Measurements from ENCODE around the gene C19orf53.

Gene C19orf53

DNA sequence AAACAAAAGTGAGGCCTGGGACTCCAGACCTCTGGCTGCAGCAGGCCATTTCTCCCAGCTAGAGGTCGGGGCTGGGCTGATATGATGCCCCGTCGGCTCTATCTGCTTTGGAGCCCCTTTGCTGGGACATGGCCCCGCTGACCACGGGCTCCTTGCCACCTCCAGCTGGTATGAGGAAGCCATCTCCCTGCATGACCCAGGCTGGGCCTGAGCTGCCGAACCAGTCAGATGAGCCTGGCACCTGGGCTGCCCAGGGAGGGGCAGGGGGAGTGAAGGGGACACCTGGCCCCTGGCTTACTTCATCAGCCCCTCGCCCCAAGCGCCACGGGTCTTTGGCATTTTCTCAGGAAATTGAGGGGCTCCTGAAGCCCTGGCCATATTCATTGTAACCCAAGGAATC, 28.8 kb downstream of the C19orf53 start:
- in situ Hi-C loops (cut with HindIII; ENCODE audit: low sequenced_read_pairs), result no loop called here
- H3K4me3 ChIP-seq (ENCODE audit: low read depth, low read length), result no peak overlapping the region
- TF ChIP-seq, protein P1, sequence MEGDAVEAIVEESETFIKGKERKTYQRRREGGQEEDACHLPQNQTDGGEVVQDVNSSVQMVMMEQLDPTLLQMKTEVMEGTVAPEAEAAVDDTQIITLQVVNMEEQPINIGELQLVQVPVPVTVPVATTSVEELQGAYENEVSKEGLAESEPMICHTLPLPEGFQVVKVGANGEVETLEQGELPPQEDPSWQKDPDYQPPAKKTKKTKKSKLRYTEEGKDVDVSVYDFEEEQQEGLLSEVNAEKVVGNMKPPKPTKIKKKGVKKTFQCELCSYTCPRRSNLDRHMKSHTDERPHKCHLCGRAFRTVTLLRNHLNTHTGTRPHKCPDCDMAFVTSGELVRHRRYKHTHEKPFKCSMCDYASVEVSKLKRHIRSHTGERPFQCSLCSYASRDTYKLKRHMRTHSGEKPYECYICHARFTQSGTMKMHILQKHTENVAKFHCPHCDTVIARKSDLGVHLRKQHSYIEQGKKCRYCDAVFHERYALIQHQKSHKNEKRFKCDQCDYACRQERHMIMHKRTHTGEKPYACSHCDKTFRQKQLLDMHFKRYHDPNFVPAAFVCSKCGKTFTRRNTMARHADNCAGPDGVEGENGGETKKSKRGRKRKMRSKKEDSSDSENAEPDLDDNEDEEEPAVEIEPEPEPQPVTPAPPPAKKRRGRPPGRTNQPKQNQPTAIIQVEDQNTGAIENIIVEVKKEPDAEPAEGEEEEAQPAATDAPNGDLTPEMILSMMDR (IDR thresholded peaks at IDR 0.05; ENCODE audit: low read depth, low read length, missing control alignments), result no peak
- DNase-seq (ENCODE audit: low read depth), result no peak

- TF ChIP-seq, protein P1 (IDR thresholded peaks at IDR 0.05; ENCODE audit: low read depth, low read length, missing control alignments), result peak; percentile 22
- no peak for DNase-seq (ENCODE audit: low read depth)
- H3K4me3 ChIP-seq (ENCODE audit: low read depth, low read length), result no peak overlapping the region
- in situ Hi-C loops (cut with HindIII; ENCODE audit: low sequenced_read_pairs), result no loop called here
These were observed 30.8 kb downstream of the C19orf53 start for GRCh38 chr19:13804830-13805683.

DNA sequence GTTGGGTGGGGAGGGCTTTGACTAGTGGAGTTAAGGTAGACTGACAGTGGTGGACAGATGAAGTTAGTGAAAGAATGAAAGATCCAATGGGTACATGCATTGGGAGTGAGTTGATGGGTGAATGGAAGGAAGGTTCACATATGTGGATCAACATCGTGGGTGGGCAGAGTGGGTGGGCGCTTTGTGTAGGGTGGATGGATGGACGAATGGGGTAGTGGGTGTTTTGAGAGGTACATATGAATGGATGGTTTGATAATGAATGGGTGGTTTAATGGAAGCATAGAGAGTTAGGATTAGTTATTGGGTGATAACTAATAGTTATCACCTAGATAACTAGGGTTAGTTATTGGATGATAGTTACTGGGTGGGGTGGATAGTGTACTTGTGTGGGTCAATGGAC, 32.5 kb downstream of the C19orf53 start:
- H3K4me3 ChIP-seq (ENCODE audit: low read depth, low read length), result no peak overlapping the region
- in situ Hi-C loops (cut with HindIII; ENCODE audit: low sequenced_read_pairs), result no loop called here
- no peak for DNase-seq (ENCODE audit: low read depth)
- TF ChIP-seq, protein P1 (IDR thresholded peaks at IDR 0.05; ENCODE audit: low read depth, low read length, missing control alignments), result no peak

DNA sequence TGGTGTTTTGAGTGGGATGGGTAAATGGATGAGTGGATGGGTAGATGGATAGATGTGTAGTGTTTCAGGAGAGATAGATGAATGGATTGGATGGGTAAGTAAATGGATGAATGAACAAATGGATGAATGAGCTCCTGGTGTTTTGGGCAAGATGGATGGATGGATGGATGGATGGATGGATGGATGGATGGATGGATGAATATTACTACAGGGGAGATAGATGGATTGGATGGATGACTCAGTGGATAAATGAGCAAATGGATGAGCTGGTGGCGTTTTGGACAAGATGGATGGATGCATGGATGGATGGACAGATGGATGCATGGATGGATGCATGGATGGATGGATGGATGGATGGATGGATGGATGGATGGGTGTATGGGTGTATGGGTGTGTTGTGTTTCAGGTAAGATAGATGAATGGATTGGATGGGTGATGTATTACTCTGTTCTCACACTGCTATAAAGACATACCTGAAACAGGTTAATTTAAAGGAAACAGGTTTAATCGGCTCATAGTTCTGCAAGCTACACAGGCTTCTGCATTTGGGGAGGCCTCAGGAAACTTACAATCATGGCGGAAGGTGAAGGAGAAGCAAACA, 33.3 kb downstream of the C19orf53 start:
- in situ Hi-C loops (cut with HindIII; ENCODE audit: low sequenced_read_pairs), result no loop called here
- no peak overlapping the region for H3K4me3 ChIP-seq (ENCODE audit: low read depth, low read length)
- no peak for DNase-seq (ENCODE audit: low read depth)
- TF ChIP-seq, protein P1 (IDR thresholded peaks at IDR 0.05; ENCODE audit: low read depth, low read length, missing control alignments), result no peak

DNA sequence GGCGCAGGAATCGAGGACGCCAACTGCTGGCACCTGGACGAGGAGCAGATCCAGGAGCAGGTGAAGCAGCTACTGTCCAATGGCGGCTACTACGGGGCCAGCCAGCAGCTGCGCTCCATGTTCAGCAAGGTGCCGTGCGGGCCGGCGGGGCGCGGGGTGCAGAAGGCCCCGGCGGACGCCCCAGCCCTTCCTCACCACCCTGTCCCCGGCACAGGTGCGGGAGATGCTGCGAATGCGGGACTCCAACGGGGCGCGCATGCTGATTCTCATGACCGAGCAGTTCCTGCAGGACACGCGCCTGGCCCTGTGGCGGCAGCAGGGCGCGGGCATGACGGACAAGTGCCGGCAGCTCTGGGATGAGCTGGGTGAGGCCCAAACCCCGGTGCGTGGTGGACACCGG, 34.6 kb downstream of the C19orf53 start:
- DNase-seq (ENCODE audit: low read depth), result no peak
- in situ Hi-C loops (cut with HindIII; ENCODE audit: low sequenced_read_pairs), result no loop called here
- TF ChIP-seq, protein P1 (IDR thresholded peaks at IDR 0.05; ENCODE audit: low read depth, low read length, missing control alignments), result no peak
- H3K4me3 ChIP-seq (ENCODE audit: low read depth, low read length), result no peak overlapping the region

GRCh38 chr19:13812544-13812943, 38.3 kb downstream of the C19orf53 start:
- H3K4me3 ChIP-seq (ENCODE audit: low read depth, low read length), result no peak overlapping the region
- in situ Hi-C loops (cut with HindIII; ENCODE audit: low sequenced_read_pairs), result no loop called here
- DNase-seq (ENCODE audit: low read depth), result no peak
- TF ChIP-seq, protein P1 (IDR thresholded peaks at IDR 0.05; ENCODE audit: low read depth, low read length, missing control alignments), result no peak
